Glutamatergic neuron (in vitro differentiated cells): ENCODE data around the gene NXPE4. TPM values are rescaled to one million over a fixed set of nuclear protein-coding genes. Genes with fewer than 3 reads are reported as not detected.
"Not testable (repeated sequence)": the region's sequence is repeated elsewhere in the genome, so short reads cannot be mapped to it uniquely, and the experiment has no call there.

ENCODE experiments used
- DNase-seq: peaks from one replicate; pipeline ENCODE4 v3.0.0; 2022
- H3K27ac Mint-ChIP-seq: one replicate; pipeline ENCODE4 v1.8.0; 2020; ENCODE audit warnings: mild to moderate bottlenecking, mixed read lengths, inconsistent platforms; ENCODE audit not compliant: unreplicated experiment
- H3K27me3 Mint-ChIP-seq: one replicate; pipeline ENCODE4 v1.8.0; 2020; ENCODE audit warnings: mild to moderate bottlenecking, moderate library complexity, mixed read lengths, inconsistent platforms; ENCODE audit not compliant: unreplicated experiment
- H3K36me3 Mint-ChIP-seq: one replicate; pipeline ENCODE4 v1.8.0; 2020; ENCODE audit warnings: mild to moderate bottlenecking, mixed read lengths, inconsistent platforms; ENCODE audit not compliant: unreplicated experiment
- H3K4me1 Mint-ChIP-seq: one replicate; pipeline ENCODE4 v1.8.0; 2020; ENCODE audit warnings: mild to moderate bottlenecking, low read depth, mixed read lengths, inconsistent platforms; ENCODE audit not compliant: unreplicated experiment
- H3K4me3 Mint-ChIP-seq: one replicate; pipeline ENCODE4 v1.8.0; 2020; ENCODE audit warnings: mild to moderate bottlenecking, mixed read lengths, inconsistent platforms; ENCODE audit not compliant: unreplicated experiment
- H3K9me3 Mint-ChIP-seq: one replicate; pipeline ENCODE4 v1.8.0; 2020; ENCODE audit warnings: mild to moderate bottlenecking, moderate library complexity, mixed read lengths, inconsistent platforms; ENCODE audit not compliant: unreplicated experiment
- total RNA-seq: library from RNA; stranded (reverse); fragmentation: NEBNext Ultra II Directional; extraction: Animal tissue kit (Norgen Biotek cat#: 25700); gene quantifications from one replicate; pipeline ENCODE4 v1.2.1, GENCODE V29; 2021; ENCODE audit not compliant: unreplicated experiment
- TF ChIP-seq, protein P1 (sequence below): fragments of 200-600 bp; sonication (generic); IDR thresholded peaks from one replicate; pipeline ENCODE4 v1.5.0; 2021; ENCODE audit not compliant: partially characterized antibody, unreplicated experiment

The NXPE4 gene
- total RNA-seq, 1 donor from 2014 or later = not detected

- Mint-ChIP-seq H3K9me3 (no peaks in the 10 kb centered on the region), H3K27me3 (no peaks in the 10 kb centered on the region), H3K27ac (no peak overlapping the region), H3K4me3 (no peak overlapping the region), H3K36me3 (no peaks in the 10 kb centered on the region), H3K4me1 (no peaks in the 10 kb centered on the region)
- TF ChIP-seq, protein P1, sequence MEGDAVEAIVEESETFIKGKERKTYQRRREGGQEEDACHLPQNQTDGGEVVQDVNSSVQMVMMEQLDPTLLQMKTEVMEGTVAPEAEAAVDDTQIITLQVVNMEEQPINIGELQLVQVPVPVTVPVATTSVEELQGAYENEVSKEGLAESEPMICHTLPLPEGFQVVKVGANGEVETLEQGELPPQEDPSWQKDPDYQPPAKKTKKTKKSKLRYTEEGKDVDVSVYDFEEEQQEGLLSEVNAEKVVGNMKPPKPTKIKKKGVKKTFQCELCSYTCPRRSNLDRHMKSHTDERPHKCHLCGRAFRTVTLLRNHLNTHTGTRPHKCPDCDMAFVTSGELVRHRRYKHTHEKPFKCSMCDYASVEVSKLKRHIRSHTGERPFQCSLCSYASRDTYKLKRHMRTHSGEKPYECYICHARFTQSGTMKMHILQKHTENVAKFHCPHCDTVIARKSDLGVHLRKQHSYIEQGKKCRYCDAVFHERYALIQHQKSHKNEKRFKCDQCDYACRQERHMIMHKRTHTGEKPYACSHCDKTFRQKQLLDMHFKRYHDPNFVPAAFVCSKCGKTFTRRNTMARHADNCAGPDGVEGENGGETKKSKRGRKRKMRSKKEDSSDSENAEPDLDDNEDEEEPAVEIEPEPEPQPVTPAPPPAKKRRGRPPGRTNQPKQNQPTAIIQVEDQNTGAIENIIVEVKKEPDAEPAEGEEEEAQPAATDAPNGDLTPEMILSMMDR = no peak
- DNase-seq = no peak
Measured at GRCh38 chr11:114604179-114604813, 8.7 kb upstream of the NXPE4 start.

DNA sequence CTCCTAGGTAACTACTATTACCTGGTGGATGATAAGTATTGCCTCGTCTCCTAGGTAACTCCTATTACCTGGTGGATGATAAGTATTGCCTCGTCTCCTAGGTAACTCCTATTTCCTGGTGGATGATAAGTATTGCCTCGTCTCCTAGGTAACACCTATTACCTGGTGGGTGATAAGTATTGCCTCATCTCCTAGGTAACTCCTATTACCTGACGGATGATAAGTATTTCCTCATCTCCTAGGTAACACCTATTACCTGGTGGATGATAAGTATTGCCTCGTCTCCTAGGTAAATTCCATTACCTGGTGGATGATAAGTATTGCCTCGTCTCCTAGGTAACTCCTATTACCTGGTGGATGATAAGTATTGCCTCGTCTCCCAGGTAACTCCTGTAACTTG, 7.6 kb upstream of the NXPE4 start:
- not testable (repeated sequence) for H3K27me3 Mint-ChIP-seq, H3K4me3 Mint-ChIP-seq, H3K4me1 Mint-ChIP-seq, DNase-seq, H3K27ac Mint-ChIP-seq, H3K36me3 Mint-ChIP-seq, H3K9me3 Mint-ChIP-seq

DNA sequence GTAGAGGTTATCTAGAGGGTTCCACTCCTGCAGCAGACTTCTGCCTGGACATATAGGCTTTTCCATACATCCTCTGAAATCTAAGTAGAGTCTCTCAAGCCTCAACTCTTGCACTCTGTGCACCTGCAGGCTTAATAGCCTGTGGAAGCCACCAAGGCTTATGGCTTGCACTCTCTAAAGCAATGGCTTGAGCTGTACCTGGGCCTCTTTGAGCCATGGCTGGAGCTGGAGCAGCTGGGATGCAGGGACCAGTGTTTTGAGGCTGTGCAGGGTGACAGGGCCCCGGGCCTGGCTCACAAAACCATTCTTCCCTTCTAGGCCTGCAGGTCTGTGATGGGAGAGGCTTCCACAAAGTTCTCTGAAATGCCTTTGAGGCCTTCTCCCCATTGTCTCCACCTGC, 2.9 kb upstream of the NXPE4 start:
- no peaks in the 10 kb centered on the region for H3K9me3 Mint-ChIP-seq
- no peaks in the 10 kb centered on the region for H3K4me1 Mint-ChIP-seq
- no peaks in the 10 kb centered on the region for H3K27me3 Mint-ChIP-seq
- no peaks in the 10 kb centered on the region for H3K36me3 Mint-ChIP-seq
- no peak for DNase-seq
- no peak overlapping the region for H3K4me3 Mint-ChIP-seq
- TF ChIP-seq, protein P1 = no peak
- no peak overlapping the region for H3K27ac Mint-ChIP-seq

DNA sequence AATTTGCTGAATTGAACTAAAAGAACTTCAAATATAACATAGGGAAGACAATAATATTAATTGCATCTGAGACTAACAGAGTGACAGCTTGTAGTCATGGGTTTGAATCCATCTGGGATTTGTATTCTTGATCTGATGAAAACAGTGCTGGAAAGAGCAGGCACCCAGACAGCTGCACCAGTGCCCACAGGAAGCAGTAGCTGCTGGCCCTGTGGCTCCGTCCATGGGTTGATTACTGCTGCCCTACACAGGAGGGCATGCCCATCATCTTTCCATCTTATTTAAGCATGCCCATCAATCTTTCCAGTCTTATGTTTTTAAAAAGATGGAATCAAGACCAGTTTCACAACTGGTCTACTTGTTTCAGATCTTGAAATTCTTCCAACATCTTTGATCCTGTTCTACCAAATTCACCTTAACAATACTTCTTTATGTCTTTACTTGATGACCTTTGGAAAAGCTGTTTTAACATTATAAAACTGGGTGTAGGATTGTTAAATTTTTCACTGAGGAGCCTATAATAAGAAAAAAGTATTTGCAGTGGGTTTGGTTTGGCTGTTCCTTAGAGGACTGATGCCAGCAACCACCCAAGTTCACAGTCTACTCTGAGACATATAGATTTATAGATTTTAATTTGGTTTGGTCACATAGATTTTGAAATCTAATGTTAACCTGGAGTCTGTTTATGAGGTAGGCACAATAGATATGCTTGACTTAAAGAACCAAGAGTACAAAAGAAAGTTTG, 761 bp upstream of the NXPE4 start:
- DNase-seq = no peak
- Mint-ChIP-seq H3K4me1 (no peaks in the 10 kb centered on the region), H3K27ac (no peak overlapping the region), H3K4me3 (no peak overlapping the region), H3K36me3 (no peaks in the 10 kb centered on the region), H3K27me3 (no peaks in the 10 kb centered on the region), H3K9me3 (no peaks in the 10 kb centered on the region)
- TF ChIP-seq, protein P1 = no peak

DNA sequence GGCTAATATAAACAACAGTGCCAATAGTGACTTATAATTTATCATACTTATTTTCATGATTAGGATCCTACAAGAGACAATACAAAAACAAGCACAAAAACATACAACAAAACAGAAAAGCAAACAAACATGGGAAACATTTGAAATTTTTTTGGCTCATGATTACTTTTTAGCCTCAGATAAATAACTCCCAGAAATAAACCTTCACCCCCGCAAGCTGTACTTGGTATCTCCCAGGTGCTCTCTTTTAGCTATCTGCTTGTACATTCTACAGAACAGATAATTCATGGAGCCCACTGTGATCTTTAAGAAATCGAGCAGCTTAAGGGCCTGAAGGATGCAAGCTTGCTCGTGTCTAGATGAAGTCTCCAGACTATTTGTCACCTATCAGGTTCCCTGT, 883 bp downstream of the NXPE4 start:
- Mint-ChIP-seq H3K9me3 (no peaks in the 10 kb centered on the region), H3K4me1 (no peaks in the 10 kb centered on the region), H3K27ac (no peak overlapping the region), H3K36me3 (no peaks in the 10 kb centered on the region), H3K27me3 (no peaks in the 10 kb centered on the region), H3K4me3 (no peak overlapping the region)
- no peak for DNase-seq
- TF ChIP-seq, protein P1 = no peak
